ENCODE measurements around the gene TAL2.
"Not testable (repeated sequence)": the region's sequence is repeated elsewhere in the genome, so short reads cannot be mapped to it uniquely, and the experiment has no call there.

The TAL2 gene

DNA sequence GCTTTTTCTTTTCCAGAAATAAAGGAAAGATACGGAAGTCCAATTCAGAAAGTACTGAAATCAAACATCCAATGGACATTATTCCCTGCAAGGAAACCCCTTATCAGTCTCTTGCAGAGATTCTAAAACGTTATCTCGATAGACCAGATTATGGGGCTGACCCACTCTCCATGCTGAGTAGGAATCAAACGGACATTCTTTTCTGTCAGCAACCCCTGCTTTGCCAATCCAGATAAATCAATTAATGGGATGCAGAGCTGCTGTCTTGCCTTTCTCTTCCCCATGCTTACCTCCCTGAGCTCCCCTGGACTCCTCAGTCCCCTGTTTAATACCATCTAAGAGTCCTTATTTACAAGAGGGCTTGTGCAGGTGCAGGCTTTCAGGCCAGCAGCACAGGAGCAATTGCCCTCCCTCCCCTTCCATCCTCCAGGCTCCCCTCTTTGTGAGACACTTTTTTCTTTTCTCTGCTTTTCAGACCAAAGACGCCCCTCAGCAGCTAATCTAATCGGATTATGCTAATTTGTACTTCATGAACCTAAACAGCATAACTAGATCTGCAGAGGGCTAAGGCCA, 14.2 kb downstream of the TAL2 start:
- no peak for DNase-seq

DNA sequence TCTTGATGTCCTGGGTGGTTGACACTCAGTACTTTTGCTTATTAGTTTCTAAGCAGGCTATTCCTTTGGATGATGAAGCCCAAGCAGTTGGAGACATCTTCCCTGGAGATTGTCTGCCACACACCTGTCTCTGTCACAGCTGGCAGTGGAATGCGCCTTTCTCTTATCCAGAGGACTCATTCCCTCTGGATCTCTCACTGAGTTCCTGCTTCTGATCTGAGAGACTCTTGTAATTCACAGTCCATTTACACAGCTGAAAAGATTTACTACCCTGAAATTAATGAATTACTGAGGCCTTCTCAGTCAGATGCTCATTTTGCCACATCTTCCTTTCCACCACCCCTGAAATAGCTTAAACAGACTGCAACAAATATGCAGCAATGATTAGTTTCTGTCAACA, 15.9 kb downstream of the TAL2 start:
- no peak for DNase-seq

DNA sequence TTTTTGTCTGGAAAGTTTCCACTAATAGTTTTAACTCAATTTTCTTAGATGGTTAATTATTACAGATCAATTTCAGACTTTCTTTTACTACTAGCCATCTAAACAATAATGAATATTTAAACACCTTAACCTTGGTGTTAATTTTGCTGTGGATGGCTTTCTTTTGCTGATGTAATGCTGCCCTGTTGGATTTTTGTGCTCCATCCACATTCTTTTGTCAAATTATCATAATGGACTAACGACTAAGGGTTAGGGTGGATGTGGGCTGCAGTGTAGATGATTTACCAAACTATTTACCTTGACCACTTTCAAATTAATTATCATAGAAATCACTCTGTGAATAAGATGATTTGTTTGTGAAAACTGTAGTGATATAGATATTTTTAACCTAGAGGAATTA, 16.5 kb downstream of the TAL2 start:
- DNase-seq, result no peak

DNA sequence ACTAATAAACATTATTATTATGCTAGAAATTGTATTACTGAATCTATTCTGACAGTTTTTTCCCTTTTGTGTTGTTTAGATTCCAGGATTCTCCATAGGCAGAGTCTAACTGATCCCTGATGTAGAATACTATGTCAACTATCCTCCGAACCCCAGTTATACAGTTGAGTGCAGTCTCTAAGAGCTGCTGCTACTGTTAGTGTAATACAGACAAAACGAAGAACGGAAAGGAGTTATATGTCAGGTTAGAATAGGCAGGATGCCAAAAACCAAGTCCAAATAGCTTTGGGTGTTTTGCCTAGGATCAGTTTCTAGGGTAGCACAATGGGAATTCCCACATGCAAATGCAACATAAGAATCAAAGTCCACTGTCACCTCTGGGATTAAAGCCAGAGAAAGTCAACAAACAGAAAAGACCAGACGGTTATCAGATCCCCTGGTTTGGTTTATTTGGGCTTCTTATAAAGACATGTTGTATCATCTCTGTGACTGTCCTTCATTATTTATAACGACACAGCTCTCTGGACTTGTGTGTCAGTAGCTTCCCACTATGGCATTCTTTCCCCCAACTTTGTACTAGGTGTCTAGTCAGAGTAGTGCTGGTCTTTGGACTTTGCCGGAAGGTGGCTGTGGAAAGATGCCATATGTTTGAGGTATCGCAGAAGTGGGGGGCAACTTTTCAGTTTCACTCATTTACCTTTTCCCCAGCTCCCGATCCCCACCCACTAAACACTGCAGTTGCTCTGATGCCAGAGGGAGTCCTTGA, 17.2 kb downstream of the TAL2 start:
- no peak for DNase-seq

DNA sequence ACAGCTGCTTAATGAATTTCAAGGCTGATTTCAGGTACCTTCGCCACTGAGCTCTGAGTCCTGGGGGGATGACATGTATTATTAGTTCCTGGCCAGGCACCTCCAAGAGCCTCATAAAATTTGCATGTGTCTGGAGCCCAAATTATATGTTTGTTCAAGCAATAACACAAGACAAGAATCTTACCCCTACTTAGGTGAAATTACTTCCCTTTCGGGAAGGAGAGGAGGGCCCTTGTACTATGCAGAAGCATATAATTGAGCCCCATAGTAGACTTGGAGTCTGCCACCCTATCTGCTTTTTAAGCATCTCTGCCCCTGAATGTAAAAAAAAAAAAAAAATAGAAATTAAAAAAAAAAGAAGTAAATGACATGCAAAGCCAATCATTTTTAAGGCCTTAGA, 19.1 kb downstream of the TAL2 start:
- no peak for DNase-seq

DNA sequence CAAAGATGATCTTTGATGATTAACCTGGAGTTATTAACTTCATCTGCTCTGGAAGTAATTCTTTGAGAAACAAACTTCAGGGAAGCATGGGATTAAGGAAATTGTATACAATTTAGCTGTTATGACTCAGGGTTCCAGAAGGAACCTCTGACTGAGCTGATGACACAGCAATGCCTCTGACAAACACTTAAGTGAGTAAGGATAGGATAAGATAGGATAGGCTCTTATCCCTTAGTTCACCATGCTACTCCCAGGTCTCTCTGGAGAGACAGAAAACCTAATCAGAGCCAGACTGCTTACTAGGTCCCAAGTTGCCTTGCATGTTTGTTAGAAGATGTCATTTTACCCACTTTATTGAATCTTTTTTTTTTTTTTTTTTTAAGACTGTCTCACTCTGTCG, 19.5 kb downstream of the TAL2 start:
- no peak for DNase-seq

DNA sequence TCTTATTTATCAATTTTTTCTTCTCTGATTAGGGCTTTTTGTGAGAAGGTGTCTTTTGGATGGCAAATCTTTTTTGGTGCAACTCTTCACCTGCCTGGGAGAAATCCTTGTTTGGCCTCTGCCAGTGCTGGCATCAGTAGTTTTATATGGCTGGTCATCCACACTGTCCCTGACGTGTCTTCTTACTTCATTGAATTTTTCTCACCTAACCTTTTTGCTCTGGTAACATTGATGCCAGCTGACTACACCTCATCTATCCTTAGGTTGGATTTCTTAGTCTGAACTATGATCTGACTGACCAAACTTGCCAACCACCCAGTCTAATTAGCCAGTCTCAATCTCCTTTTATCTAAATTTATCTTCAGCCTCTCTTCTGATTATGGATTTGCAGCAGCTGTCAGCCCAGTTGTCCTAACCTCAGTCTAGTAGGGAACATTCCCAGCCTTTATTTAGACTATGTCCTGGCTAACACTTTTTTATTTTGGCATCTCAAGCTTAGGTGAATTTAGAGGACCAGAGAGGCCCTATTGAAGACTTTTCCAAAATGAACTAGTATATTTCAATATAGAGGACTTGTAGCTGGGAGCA, 21.5 kb downstream of the TAL2 start:
- DNase-seq, result no peak

DNA sequence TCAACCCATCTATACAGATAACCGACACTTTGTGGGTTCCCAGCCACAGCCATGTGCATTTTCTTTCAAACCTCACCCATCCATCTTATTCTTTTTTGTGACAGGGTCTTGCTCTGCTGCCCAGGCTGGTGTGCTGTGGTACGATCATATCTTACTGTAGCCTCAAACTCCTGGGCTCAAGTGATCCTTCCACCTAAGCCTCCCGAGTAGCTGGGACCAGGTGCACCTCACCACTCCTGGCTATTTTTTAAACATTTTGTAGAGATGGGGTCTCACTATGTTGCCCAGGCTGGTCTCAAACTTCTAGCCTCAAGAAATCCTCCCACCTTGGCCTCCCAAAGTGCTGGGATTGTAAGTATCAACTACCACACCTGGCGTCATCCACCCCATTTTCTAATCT, 24.7 kb downstream of the TAL2 start:
- no peak for DNase-seq

DNA sequence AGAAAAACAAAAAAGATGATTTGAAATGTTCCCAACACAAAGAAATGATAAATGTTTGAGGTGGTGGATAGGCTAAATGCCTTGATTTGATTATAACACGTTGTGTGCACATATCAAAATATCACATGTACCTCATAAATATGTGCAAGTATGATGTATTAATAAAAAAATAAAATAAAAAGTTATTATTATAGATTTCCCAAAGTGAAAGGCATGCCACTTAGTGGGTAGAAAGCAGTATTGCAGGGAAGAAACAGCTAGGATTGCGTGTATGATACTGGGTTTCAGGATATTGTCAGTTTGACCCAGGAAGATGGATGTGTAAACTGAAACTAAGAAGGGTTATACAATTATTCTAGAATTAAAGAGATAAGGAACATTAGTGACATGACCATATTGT, 28.5 kb downstream of the TAL2 start:
- DNase-seq, result no peak

DNA sequence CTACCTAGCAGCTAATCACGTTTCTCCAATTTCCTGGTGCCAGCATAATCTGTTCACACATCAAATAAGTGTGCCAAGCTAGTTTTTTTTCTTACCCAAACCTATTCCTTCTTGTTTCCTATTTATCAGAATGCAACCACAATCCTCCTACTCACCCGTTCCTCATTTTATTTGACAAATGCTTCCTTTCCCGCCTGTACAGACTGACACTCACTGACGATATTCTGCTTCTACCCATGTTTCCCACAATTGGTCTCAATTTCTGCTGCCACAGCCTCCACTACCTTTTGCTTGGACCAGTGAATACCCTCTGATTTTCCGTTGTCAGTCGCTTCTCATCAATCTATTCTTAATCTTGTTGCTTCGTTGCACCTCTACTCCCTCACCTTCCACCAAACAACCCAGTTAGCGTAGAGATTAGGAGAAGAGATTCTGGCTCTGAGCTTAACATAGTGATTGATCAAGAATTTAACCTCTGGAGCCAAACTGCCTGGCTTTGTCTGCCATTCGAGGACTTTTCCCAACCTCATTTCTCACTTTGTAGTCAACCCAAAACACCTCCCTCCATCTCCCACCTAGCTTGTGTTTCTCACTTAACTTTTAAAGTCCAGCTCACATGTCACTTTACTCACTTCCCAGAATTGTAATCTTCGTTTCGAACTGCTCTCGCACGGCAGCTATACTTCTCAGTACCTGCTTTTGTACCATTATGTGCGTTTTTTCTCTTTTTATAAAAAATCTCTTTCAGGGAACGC, 31.4 kb downstream of the TAL2 start:
- no peak for DNase-seq

DNA sequence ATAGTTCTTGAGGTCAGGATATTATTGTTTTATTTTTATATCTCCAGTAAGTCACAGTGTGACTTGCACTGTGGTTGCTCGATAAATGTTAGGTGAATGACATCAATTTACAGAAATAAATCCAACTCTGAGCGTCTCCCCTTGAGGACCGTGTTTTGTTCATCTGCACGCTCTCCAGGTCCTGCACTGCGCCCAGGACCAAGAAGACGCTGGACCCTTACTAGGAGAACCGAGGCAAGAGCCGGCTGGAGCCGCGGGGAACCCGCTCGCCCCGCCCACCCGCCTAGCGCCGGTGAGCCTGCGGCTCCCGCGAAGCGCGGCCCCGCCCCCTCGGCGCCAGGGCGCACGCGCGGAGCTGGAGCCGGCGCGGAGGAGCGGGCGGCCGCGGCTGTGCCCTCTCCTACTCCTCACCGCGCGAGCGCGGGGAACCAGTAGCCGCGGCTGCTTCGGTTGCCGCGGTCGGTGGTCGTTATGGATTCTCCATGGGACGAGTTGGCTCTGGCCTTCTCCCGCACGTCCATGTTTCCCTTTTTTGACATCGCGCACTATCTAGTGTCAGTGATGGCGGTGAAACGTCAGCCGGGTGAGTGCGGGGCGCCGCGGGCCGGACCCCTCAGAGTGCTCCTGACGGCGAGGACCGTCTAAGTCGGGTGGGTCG, 32.1 kb downstream of the TAL2 start, which contains the start of gene TMEM38B:
TMEM38B (plus strand) TSS at position 352 of the 658 bp plus-strand sequence; CDS start at position 472, 120 bp downstream.
- DNase-seq, result peak; percentile 68

DNA sequence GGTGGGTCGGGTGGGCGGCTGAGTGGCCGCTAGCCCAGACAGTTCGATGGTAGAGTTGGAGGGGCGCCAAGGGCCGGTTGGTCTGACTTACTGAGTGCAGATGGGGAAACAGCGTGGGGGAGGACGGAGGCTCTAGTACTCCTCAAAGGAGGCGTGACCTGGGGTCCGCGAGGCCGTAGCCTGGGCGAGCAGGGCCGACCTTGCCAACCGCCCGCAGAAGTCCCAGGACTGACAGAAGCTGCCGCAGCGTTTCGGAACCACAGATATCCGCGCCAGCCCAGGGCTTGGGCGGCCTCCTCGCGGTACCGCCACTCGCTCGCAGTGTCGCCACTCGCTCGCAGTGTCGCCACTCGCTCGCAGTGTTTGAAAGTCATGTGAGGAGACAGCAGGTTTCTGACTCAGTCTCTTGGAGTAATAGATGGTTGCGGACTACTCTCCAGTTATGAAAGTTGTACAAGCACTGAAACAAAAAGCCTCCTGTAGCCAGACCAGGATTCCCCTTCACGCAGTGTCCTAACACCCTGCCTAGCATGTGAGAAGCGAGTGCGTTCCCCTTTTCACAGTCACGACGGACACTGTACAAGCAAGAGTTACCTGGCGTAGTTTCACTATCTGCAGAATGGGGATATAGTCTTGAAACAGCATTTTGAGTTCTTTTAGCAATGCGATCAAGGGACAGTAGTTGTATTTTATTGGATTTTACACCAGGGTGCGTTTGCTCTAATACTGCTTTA, 32.8 kb downstream of the TAL2 start:
- peak; percentile 33 for DNase-seq

DNA sequence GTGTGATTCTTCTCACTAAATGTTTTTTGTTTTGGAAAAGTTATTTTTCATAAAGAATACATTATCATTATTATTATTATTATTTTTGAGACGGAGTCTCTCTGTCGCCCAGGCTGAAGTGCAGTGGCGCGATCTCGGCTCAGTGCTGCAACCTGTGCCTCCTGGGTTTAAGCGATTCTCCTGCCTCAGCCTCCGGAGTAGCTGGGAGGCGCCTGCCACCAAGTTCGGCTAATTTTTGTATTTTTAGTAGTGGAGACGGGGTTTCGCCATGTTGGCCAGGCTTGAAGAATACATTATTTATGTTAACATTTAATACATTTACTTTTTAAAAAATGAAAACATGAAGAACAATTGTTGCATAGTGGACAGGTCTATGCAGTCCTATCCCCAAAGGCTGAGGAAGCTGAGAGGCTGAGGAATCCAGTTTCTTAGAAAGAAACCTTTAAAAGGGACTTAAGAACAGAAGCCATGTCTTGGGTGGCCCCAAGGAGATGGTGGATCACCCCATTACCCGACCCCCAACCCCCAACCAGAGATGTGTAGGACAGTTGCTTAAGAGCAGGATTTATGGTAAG, 34.0 kb downstream of the TAL2 start:
- no peak for DNase-seq

DNA sequence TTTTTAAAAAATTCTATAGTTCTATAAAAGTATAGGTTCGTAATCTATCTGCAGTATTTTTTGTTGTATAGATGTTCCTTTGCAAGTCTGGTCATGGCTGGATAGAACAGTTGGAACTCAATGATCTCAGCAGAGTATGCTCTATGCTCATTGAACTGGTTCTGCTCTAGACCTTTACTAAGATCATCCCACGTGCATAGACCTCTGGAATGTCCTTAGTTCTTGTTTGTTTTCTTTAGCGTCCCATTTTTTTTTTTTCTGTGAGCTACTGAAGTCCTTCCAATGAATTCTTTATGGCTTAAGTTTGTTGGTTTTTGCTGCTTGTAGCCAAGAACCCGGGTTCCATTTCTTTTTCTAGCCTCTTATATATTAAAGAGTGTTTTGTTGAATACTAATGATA, 35.6 kb downstream of the TAL2 start:
- no peak for DNase-seq

DNA sequence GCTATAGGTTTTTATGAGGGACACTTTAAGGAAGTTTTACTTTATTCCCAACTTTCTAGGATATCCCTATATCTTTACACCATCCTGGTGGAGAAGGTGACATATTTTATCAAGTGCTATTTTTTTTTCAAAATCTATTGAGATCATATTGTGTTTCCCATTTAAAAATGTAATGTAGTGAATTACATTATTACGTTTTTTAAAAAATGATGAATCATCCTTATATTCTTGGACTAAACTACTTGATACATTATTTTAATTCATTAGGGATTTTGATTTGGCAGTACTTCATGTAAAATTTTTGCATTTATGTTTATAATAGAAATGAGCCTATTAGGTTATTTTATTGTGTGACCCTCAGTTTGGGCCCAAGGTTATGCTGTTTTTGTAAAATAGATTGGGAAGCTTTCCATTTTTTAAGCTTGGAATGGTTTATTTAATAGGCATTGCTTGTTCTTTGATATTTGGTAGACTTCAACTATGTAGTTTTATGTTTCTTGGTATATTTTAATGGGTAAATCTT, 36.2 kb downstream of the TAL2 start:
- no peak for DNase-seq

DNA sequence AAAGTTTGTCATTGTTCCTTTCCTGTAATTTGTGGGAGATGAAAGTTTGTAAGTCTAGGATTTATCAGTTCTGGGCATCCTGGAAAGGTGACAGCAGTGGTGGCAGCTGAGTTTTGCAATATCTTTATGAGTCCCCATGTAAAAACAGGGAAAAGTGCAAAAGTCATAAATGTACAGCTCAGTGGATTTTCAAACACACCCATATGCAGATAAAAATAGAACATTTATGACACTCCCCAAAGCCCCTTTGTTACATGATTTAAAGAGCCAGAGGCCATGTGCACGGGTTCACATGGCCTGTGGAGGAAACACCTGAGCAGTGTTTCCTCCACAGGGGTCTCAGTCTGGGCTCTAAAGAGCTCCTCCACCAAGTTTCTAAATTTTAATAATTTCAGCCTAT, 38.4 kb downstream of the TAL2 start:
- DNase-seq, result no peak

DNA sequence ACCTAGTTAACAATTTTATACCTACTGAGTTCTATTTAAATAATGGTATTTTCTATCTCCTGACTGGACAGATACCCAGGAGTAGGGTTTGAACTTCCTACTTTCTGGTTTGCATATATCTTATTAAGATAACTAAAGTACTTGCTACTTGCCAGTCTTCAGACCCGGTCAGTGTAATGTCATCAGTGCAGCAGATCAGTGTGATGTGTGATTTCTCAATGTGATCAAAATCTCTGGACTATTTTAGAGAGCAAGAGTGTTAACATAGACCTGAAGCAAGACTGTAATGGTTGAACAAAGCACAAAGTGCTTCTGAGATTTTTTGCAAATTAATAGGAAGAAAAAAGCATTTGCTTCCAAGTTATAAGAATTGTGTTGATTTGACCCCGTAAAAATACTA, 38.9 kb downstream of the TAL2 start:
- no peak for DNase-seq

DNA sequence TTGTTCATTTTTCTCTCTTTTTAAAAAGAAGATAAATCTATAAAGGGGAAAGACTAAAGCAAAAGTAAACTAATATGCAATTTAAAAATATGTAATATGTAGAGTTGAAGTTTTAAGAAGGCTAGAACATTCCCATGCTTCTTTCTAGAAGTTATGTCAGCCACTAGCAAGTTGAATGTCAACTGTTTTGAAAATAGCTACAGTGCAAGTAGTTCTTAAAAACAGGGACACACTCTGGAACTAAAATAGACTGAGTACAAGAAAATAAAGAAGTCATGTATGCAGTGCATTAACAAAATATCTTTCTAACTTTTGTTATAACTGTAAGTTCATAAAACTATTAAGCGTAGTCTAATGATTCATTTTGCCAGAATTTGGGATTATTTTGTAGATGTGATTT, 40.0 kb downstream of the TAL2 start:
- no peak for DNase-seq

DNA sequence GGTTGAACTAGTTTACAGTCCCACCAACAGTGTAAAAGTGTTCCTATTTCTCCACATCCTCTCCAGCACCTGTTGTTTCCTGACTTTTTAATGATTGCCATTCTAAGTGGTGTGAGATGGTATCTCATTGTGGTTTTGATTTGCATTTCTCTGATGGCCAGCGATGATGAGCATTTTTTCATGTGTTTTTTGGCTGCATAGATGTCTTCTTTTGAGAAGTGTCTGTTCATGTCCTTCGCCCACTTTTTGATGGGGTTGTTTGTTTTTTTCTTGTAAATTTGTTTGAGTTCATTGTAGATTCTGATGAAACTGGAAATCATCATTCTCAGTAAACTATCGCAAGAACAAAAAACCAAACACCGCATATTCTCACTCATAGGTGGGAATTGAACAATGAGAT, 41.4 kb downstream of the TAL2 start:
- DNase-seq, result not testable (repeated sequence)

DNA sequence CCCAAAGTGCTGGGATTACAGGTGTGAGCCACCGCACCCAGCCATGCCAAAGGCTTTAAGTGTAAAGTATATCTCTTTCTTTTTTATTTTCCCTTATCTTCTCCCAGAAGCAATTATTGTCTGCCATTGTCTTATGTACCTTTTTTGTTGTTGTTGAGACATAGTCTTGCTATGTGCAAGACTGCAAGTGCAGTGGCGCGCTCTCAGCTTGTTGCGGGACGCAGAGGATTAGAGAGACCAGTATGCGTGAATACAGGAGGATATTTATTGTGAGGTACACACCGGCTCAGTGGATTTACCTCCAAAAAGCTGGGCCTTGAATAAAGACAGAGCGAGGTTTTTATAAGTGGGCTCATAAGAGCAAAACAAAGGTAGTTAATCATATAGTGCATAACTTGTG, 43.9 kb downstream of the TAL2 start:
- DNase-seq, result no peak

DNA sequence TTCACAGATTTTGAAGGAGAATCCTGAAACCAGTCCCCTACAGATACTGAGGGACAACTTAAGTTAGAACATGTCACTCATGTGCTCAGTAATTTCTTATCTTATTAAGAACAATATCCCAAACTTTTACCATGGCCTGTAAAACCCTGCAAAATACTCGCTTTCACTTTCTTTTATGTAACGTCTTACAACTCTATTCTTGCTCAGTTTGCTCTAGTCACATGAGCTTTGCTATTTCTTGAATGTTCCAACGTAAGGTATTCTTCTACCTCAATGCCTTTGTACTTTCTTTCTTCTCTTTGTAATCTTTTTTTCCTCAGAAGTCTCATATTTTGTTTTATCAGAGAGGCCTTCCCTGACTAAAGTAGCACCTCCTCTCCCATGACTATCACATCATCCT, 46.1 kb downstream of the TAL2 start:
- no peak for DNase-seq

DNA sequence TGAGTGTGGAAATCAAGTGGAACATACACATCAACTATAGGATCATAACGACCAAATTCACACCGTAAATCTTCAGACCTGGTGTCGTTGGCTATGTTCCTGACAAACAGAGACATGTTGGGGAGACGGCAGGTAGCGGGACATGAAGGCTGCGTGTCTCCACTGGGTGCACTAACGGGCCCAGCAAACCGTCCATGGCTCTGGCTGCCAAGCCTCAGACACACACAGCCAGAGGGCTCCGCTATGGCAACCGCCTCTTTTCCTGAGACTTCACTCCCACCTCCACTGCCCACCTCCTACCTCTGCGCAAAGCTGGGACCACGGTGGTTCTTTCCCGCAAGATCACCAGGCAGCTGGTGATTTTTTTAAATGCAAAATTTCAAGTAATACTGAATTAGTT, 48.4 kb downstream of the TAL2 start:
- DNase-seq, result no peak

Data from T-helper 9 cell (primary cell).